PC-9 (cell line): Measurements from ENCODE around the gene CDHR5. TPM values are rescaled to one million over a fixed set of nuclear protein-coding genes. Genes with fewer than 3 reads are reported as not detected.

Experiments
- BruUV-seq: library from RNA; stranded (reverse); fragments of 400-500 nt; replicated peaks from 2 replicates; lab custom pipeline; 2021; lab: Mats Ljungman, UMichigan
- CTCF ChIA-PET: fragments of 300-600 bp; sonication (Branson Sonifier 250); formaldehyde crosslinking; loops from one replicate; lab custom pipeline; 2022; ENCODE audit warnings: antibody characterized with exemption; lab: Charles Lee
- POLR2A ChIA-PET: fragments of 300-600 bp; sonication (Branson Sonifier 250); formaldehyde crosslinking; loops from one replicate; lab custom pipeline; 2022; ENCODE audit warnings: antibody characterized with exemption; ENCODE audit not compliant: unreplicated experiment; lab: Charles Lee
- DNase-seq, 2 experiments: peaks; one replicate each; pipeline versions ENCODE4 v3.0.0 to v3.0.0-alpha.2; 2015 to 2022; ENCODE audit warnings: mixed read lengths in 1 of 2
- H2AFZ ChIP-seq: fragments of 200-600 bp; sonication (generic); 2 replicates; pipeline ENCODE4 v1.8.1; 2017; ENCODE audit warnings: antibody characterized with exemption
- H3F3A ChIP-seq: fragments of 200-600 bp; sonication (generic); 2 replicates; pipeline ENCODE4 v1.8.1; 2017; ENCODE audit warnings: antibody characterized with exemption, mild to moderate bottlenecking, low read depth; ENCODE audit not compliant: insufficient read depth
- H3K27ac ChIP-seq: fragments of 200-600 bp; sonication (generic); 2 replicates; pipeline ENCODE4 v1.6.1; 2016; ENCODE audit warnings: mixed run types
- H3K27me3 ChIP-seq: fragments of 200-600 bp; sonication (generic); 2 replicates; pipeline ENCODE4 v1.6.1; 2016; ENCODE audit warnings: low read depth, mixed run types; ENCODE audit not compliant: insufficient read depth
- H3K36me3 ChIP-seq: fragments of 200-600 bp; sonication (generic); 2 replicates; pipeline ENCODE4 v1.6.1; 2016; ENCODE audit warnings: low read depth, mixed run types
- H3K4me1 ChIP-seq: fragments of 200-600 bp; sonication (generic); replicated peaks from 2 replicates; pipeline ENCODE4 v1.6.1; 2016; ENCODE audit warnings: mixed run types; ENCODE audit not compliant: insufficient read depth
- H3K4me2 ChIP-seq: fragments of 200-600 bp; sonication (generic); 2 replicates; pipeline ENCODE4 v1.6.1; 2017; ENCODE audit warnings: mixed run types
- H3K4me3 ChIP-seq: fragments of 200-600 bp; sonication (generic); 2 replicates; pipeline ENCODE4 v1.6.1; 2016; ENCODE audit warnings: mixed run types
- H3K79me2 ChIP-seq: fragments of 200-600 bp; sonication (generic); 2 replicates; pipeline ENCODE4 v1.6.1; 2017; ENCODE audit warnings: low read depth, mixed run types
- H3K9me2 ChIP-seq: fragments of 200-600 bp; sonication (generic); 2 replicates; pipeline ENCODE4 v1.8.1; 2017; ENCODE audit warnings: mild to moderate bottlenecking; ENCODE audit not compliant: insufficient read depth
- H3K9me3 ChIP-seq: fragments of 200-600 bp; sonication (generic); 2 replicates; pipeline ENCODE4 v1.8.1; 2016; ENCODE audit warnings: low read depth; ENCODE audit not compliant: insufficient read depth
- H4K20me1 ChIP-seq: fragments of 200-600 bp; sonication (generic); 2 replicates; pipeline ENCODE4 v1.8.1; 2017; ENCODE audit not compliant: insufficient read depth
- CTCF ChIP-seq: fragments of 200-600 bp; sonication (generic); conservative IDR thresholded peaks from 2 replicates; pipeline ENCODE4 v1.6.1; 2017; ENCODE audit warnings: mixed run types, antibody characterized with exemption, mild to moderate bottlenecking, moderate library complexity
- EZH2 ChIP-seq: fragments of 200-600 bp; sonication (generic); IDR thresholded peaks from 2 replicates; pipeline ENCODE4 v1.8.0; 2017; ENCODE audit warnings: antibody characterized with exemption, low read depth
- intact Hi-C: fragments of 100-400 bp; cut with micrococcal nuclease; formaldehyde crosslinking; loops from one replicate; pipeline ENCODE4 v1.10.0; 2022; ENCODE audit not compliant: unreplicated experiment
- total RNA-seq: library from RNA; stranded (reverse); gene quantifications from 2 replicates; pipeline ENCODE4 v1.2.3, GENCODE V29; 2021

Gene CDHR5
- total RNA-seq, 1 experiment from 2014 or later = not detected

- Histone ChIP-seq H3K27me3 (no peaks in the 10 kb centered on the region), H4K20me1 (no peaks in the 10 kb centered on the region), H3K4me1 (no peaks in the 10 kb centered on the region), H3K9me2 (no peaks in the 10 kb centered on the region), H3K79me2 (no peaks in the 10 kb centered on the region), H3F3A (peaks cover 20% of the 10 kb centered on the region; the same call in 1 of the 2 replicates), H3K4me3 (no peak overlapping the region), H2AFZ (no peak overlapping the region), H3K4me2 (no peak overlapping the region), H3K27ac (no peak overlapping the region), H3K9me3 (no peaks in the 10 kb centered on the region), H3K36me3 (no peaks in the 10 kb centered on the region)
- intact Hi-C loops = no loop called here
- POLR2A ChIA-PET = no interaction called here
- CTCF ChIA-PET = no interaction called here
- TF ChIP-seq EZH2 = no peak
- no peak for TF ChIP-seq CTCF
- no TSS peak for BruUV-seq
- DNase-seq = no peak
These were observed 19.3 kb upstream of the CDHR5 start for GRCh38 chr11:643849-644738.

- Histone ChIP-seq H3K4me1 (no peaks in the 10 kb centered on the region), H3K27ac (no peak overlapping the region), H3K4me2 (no peak overlapping the region), H3K36me3 (no peaks in the 10 kb centered on the region), H2AFZ (no peak overlapping the region), H4K20me1 (no peaks in the 10 kb centered on the region), H3K9me2 (no peaks in the 10 kb centered on the region), H3F3A (peaks cover 20% of the 10 kb centered on the region; the same call in 1 of the 2 replicates), H3K27me3 (no peaks in the 10 kb centered on the region), H3K79me2 (no peaks in the 10 kb centered on the region), H3K9me3 (no peaks in the 10 kb centered on the region), H3K4me3 (no peak overlapping the region)
- BruUV-seq = no TSS peak
- intact Hi-C loops = no loop called here
- DNase-seq = no peak
- ChIA-PET POLR2A (no interaction called here), CTCF (no interaction called here)
- TF ChIP-seq CTCF (no peak), EZH2 (no peak)
These were observed 18.6 kb upstream of the CDHR5 start for GRCh38 chr11:643366-643765.

DNA sequence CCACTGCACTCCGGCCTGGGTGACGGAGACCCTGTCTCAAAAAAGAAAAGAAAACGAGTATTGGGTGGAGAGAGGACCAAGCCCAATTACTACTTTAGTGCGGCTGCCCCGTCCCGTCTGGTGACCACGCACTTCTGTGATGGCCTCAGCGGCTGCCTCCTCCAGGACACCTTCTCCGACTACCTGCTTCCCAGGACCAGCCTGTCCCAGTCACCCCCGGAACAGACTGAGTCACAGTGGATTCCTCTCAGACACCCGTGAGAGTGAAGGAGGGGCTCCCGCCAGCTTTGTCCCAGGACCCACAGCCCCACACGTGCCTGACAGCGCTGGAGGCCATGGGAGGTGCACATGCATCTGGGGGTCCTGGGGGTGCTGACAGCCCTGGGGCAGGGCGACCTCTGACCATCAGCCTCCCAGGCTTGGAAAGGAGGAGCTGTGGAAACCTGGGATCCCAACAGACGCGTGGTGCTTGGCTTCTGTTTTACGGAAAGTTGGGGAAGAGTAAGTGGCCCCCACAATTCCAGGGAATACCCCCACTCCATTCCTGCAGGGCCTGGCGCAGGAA, 17.1 kb upstream of the CDHR5 start:
- POLR2A ChIA-PET = no interaction called here
- H3K27ac ChIP-seq = no peak overlapping the region
- H2AFZ ChIP-seq = no peak overlapping the region
- H3K36me3 ChIP-seq = no peaks in the 10 kb centered on the region
- H3K4me2 ChIP-seq = no peak overlapping the region
- H3K4me3 ChIP-seq = no peak overlapping the region
- H3F3A ChIP-seq = peaks cover 18% of the 10 kb centered on the region; the same call in 1 of the 2 replicates
- DNase-seq = no peak
- no TSS peak for BruUV-seq
- H3K4me1 ChIP-seq = no peaks in the 10 kb centered on the region
- intact Hi-C loops = no loop called here
- CTCF ChIA-PET = no interaction called here
- H3K9me2 ChIP-seq = no peaks in the 10 kb centered on the region
- H3K79me2 ChIP-seq = no peaks in the 10 kb centered on the region
- no peaks in the 10 kb centered on the region for H4K20me1 ChIP-seq
- no peaks in the 10 kb centered on the region for H3K27me3 ChIP-seq
- H3K9me3 ChIP-seq = no peaks in the 10 kb centered on the region
- TF ChIP-seq EZH2 = no peak
- TF ChIP-seq CTCF = no peak
